ENCODE measurements around the gene SPG7. TPM values are rescaled to one million over a fixed set of nuclear protein-coding genes. Genes with fewer than 3 reads are reported as not detected.

Gene SPG7
- total RNA-seq, 1 experiment from 2014 or later = 118 TPM

DNA sequence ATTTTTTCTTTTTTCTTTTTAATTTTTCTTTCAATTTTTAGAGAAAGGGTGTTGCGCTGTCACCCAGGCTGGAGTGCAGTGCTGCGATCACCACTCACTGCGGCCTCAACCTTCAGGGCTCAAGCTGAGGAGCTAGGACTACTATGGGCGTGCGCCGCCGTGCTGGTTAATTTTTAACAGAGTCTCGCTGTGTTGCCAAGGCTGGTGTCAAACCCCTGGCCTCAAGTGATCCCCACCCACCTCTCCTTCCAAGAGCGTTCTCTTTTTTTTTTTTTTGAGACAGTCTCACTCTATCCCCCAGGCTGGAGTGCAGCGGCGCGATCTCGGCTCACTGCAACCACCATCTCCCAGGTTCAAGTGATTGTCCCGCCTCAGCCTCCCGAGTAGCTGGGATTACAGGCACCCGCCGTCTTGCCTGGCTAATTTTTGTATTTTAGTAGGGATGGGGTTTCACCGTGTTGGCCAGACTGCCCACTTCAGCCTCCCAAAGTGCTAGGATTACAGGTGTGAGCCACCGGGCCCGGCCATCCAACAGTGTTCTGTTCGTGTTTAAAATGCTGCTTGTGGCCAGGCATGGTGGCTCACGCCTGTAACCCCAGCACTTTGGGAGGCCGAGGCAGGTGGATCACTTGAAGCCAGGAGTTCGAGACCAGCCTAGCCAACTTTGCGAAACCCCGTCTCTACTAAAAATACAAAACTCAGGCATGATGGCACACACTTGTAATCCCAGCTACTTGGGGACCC is 37.8 kb downstream of the SPG7 start:
- no peak for DNase-seq (ENCODE audit: low read depth, low spot score)
- CTCF ChIA-PET = no interaction called here

DNA sequence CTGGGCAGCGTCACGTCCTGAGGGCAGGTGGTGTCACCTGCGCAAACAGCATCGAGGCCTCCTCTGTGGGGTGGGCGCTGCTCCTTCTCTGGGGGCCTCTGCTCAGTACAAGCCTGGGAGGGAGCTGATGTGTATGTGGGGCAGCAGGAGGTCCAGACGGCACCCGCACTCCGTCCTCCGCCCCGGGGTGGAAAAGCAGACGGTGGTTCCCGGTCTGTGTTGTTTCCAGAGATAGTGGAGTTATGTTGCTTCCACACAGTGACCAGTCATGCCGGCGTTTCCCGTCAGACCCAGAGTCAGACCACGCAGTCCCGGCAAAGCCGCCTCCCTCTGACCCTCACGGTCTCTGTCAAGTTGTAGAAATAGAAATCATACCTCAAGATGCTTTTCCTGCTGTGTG is 38.6 kb downstream of the SPG7 start:
- DNase-seq (ENCODE audit: low read depth, low spot score) = no peak
- Histone ChIP-seq H3K9me3 (ENCODE audit: control insufficient read depth, insufficient read depth, low read depth, low read length) (no peaks in the 10 kb centered on the region), H3K4me3 (ENCODE audit: low read depth in 2 of 2, low read length in 2 of 2) (no peak overlapping the region), H3K27me3 (ENCODE audit: control insufficient read depth, insufficient read depth, low read length) (no peaks in the 10 kb centered on the region), H3K4me1 (ENCODE audit: control insufficient read depth, insufficient read depth, low read length) (no peaks in the 10 kb centered on the region), H3K27ac (ENCODE audit: low read length) (no peak overlapping the region), H3K36me3 (ENCODE audit: control insufficient read depth, insufficient read depth, low read length) (peaks cover 3% of the 10 kb centered on the region; the same call in 1 of the 2 replicates)
- no TSS peak for BruUV-seq (replicated peaks)
- no peak for ATAC-seq
- intact Hi-C loops (cut with micrococcal nuclease; ENCODE audit: unreplicated experiment) = no loop called here
- ChIA-PET POLR2A (no interaction called here), CTCF (no interaction called here)
- TF ChIP-seq POLR2AphosphoS5 (IDR thresholded peaks at IDR 0.05; ENCODE audit: low read depth, low read length) = no peak
- TF ChIP-seq SIN3A (IDR thresholded peaks at IDR 0.05; ENCODE audit: borderline replicate concordance, insufficient read depth, low read depth, low read length) = no peak
- TF ChIP-seq, protein P1, sequence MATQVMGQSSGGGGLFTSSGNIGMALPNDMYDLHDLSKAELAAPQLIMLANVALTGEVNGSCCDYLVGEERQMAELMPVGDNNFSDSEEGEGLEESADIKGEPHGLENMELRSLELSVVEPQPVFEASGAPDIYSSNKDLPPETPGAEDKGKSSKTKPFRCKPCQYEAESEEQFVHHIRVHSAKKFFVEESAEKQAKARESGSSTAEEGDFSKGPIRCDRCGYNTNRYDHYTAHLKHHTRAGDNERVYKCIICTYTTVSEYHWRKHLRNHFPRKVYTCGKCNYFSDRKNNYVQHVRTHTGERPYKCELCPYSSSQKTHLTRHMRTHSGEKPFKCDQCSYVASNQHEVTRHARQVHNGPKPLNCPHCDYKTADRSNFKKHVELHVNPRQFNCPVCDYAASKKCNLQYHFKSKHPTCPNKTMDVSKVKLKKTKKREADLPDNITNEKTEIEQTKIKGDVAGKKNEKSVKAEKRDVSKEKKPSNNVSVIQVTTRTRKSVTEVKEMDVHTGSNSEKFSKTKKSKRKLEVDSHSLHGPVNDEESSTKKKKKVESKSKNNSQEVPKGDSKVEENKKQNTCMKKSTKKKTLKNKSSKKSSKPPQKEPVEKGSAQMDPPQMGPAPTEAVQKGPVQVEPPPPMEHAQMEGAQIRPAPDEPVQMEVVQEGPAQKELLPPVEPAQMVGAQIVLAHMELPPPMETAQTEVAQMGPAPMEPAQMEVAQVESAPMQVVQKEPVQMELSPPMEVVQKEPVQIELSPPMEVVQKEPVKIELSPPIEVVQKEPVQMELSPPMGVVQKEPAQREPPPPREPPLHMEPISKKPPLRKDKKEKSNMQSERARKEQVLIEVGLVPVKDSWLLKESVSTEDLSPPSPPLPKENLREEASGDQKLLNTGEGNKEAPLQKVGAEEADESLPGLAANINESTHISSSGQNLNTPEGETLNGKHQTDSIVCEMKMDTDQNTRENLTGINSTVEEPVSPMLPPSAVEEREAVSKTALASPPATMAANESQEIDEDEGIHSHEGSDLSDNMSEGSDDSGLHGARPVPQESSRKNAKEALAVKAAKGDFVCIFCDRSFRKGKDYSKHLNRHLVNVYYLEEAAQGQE (IDR thresholded peaks at IDR 0.05; ENCODE audit: insufficient read depth in 1 of 2, low read depth in 2 of 2, low read length in 1 of 2) = no peak
- TF ChIP-seq, protein P2, sequence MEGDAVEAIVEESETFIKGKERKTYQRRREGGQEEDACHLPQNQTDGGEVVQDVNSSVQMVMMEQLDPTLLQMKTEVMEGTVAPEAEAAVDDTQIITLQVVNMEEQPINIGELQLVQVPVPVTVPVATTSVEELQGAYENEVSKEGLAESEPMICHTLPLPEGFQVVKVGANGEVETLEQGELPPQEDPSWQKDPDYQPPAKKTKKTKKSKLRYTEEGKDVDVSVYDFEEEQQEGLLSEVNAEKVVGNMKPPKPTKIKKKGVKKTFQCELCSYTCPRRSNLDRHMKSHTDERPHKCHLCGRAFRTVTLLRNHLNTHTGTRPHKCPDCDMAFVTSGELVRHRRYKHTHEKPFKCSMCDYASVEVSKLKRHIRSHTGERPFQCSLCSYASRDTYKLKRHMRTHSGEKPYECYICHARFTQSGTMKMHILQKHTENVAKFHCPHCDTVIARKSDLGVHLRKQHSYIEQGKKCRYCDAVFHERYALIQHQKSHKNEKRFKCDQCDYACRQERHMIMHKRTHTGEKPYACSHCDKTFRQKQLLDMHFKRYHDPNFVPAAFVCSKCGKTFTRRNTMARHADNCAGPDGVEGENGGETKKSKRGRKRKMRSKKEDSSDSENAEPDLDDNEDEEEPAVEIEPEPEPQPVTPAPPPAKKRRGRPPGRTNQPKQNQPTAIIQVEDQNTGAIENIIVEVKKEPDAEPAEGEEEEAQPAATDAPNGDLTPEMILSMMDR (IDR thresholded peaks at IDR 0.05) = no peak
- TF ChIP-seq TCF7L2 (IDR thresholded peaks at IDR 0.05; ENCODE audit: low read depth, low read length) = no peak
- in situ Hi-C loops (cut with HindIII; ENCODE audit: low pct_unique_long_range_greater_than_20kb, low sequenced_read_pairs) = no loop called here

More for the DNA sequence above, 37.8 kb downstream of the SPG7 start:
- BruUV-seq (replicated peaks) = no TSS peak
- in situ Hi-C loops (cut with HindIII; ENCODE audit: low pct_unique_long_range_greater_than_20kb, low sequenced_read_pairs) (no loop called here), intact Hi-C loops (cut with micrococcal nuclease; ENCODE audit: unreplicated experiment) (no loop called here)
- H3K36me3 ChIP-seq (ENCODE audit: control insufficient read depth, insufficient read depth, low read length) = peaks cover 3% of the 10 kb centered on the region; the same call in 1 of the 2 replicates
- POLR2A ChIA-PET = no interaction called here
- H3K27me3 ChIP-seq (ENCODE audit: control insufficient read depth, insufficient read depth, low read length) = no peaks in the 10 kb centered on the region
- no peak overlapping the region for H3K4me3 ChIP-seq (ENCODE audit: low read depth in 2 of 2, low read length in 2 of 2)
- TF ChIP-seq TCF7L2 (IDR thresholded peaks at IDR 0.05; ENCODE audit: low read depth, low read length) (no peak), POLR2AphosphoS5 (IDR thresholded peaks at IDR 0.05; ENCODE audit: low read depth, low read length) (no peak), SIN3A (IDR thresholded peaks at IDR 0.05; ENCODE audit: borderline replicate concordance, insufficient read depth, low read depth, low read length) (no peak)
- TF ChIP-seq, protein P2 (IDR thresholded peaks at IDR 0.05) = no peak
- TF ChIP-seq, protein P1 (IDR thresholded peaks at IDR 0.05; ENCODE audit: insufficient read depth in 1 of 2, low read depth in 2 of 2, low read length in 1 of 2) = no peak
- no peak for ATAC-seq
- H3K27ac ChIP-seq (ENCODE audit: low read length) = no peak overlapping the region
- no peaks in the 10 kb centered on the region for H3K9me3 ChIP-seq (ENCODE audit: control insufficient read depth, insufficient read depth, low read depth, low read length)
- no peaks in the 10 kb centered on the region for H3K4me1 ChIP-seq (ENCODE audit: control insufficient read depth, insufficient read depth, low read length)
